ENCODE results near the gene BRD3. TPM values are rescaled to one million over a fixed set of nuclear protein-coding genes. Genes with fewer than 3 reads are reported as not detected.
A peak's percentile ranks its signal among the peaks of the same experiment; 100 is the strongest.
"Not testable (repeated sequence)": the region's sequence is repeated elsewhere in the genome, so short reads cannot be mapped to it uniquely, and the experiment has no call there.

BRD3 gene
- 10 to 100 TPM; 42.1 to 45.2 TPM for total RNA-seq

DNA sequence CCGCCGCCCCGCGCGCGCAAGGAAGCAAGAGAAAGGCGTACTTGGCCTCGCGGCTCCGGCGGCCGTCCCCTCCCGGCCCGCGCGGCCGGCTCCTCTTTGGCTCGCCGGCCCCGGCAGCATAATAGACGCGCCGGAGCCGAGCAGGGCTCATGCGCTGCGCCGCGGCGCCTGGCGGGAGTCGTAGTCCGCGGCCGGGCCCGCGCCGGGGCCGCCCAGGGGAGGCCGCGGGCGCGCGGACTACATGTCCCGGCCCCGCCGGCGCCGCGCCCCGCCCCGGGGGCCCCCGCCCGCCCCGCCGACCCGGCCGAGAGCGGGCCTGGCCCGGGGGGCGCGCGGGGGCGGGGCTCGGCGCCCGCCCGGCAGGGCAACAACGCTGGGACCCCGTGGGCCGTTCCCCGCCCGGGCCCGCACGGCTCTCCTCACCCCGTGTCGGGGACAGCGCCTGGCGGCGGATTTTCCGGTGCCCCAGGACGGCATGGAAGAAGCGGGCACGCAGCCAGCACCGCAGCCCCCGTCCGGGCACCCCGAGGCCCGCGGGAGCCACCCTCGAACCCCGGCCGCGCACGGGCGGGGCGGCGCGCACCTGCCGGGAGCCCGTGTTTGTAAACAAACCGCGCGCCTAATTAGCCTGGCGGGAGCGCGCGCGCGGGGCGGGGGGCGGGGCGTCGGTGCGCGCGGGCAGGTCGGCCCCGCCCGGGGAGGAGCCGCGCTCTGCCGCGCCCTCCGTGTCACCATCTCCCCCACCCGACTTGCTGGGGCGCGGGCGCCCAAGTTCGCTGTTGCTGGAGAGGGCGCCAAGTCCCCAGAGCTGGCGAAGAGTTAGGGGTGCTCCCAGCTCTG lies at the start of gene BRD3:
Gene BRD3, minus strand, starts transcription at position 123 of the 840 bp plus-strand sequence. CDS start 14,549 bp downstream, outside the sequence.
- Mint-ChIP-seq H3K27ac (peak within 1 kb of the TSS; percentile 93), H3K36me3 (ENCODE audit: low read depth) (peaks cover 4% of the 10 kb centered on the region), H3K9me3 (ENCODE audit: insufficient read depth) (no peaks in the 10 kb centered on the region), H3K4me3 (peak within 1 kb of the TSS; percentile 93), H3K27me3 (ENCODE audit: low read depth) (peaks cover 20% of the 10 kb centered on the region), H3K4me1 (ENCODE audit: low read depth) (peaks cover 30% of the 10 kb centered on the region)
- DNase-seq = peak; percentile 84
- ChIA-PET CTCF (no interaction called here), POLR2A (interaction anchor here (1.0 kb wide), 1 partner anchor 26 kb away, joined by 3 read pairs; no protein-coding TSS in a partner anchor)
- peak; percentile 85 for ATAC-seq

DNA sequence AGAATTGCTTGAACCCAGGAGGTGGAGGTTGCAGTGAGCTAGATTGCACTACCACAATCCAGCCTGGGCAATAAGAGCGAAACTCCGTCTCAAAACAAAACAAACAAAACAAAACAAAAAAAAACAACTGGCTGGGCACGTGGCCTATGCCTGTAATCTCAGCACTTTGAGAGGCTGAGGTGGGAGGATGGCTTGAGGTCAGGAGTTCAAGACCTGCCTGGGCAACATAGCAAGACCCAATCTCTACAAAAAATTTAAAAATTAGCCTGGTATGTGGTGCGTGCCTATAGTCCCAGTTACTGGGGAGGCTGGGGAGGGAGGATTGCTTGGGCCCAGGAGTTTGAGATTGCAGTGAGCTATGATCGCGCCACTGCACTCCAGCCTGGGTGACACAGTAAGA lies 44.7 kb upstream of the BRD3 start:
- CTCF ChIA-PET = no interaction called here

GRCh38 chr9:134111064-134111463 lies 43.2 kb upstream of the BRD3 start:
- DNase-seq (no peak), ATAC-seq (no peak)
- Mint-ChIP-seq H3K36me3 (ENCODE audit: low read depth) (no peaks in the 10 kb centered on the region), H3K27me3 (ENCODE audit: low read depth) (no peaks in the 10 kb centered on the region), H3K9me3 (ENCODE audit: insufficient read depth) (no peaks in the 10 kb centered on the region), H3K27ac (no peak overlapping the region), H3K4me3 (no peak overlapping the region), H3K4me1 (ENCODE audit: low read depth) (no peaks in the 10 kb centered on the region)
- ChIA-PET CTCF (no interaction called here), POLR2A (no interaction called here)

More for the DNA sequence above, 44.7 kb upstream of the BRD3 start:
- ATAC-seq = no peak
- Mint-ChIP-seq H3K36me3 (ENCODE audit: low read depth) (no peaks in the 10 kb centered on the region), H3K4me1 (ENCODE audit: low read depth) (no peaks in the 10 kb centered on the region), H3K4me3 (no peak overlapping the region), H3K27ac (no peak overlapping the region), H3K27me3 (ENCODE audit: low read depth) (no peaks in the 10 kb centered on the region), H3K9me3 (ENCODE audit: insufficient read depth) (no peaks in the 10 kb centered on the region)
- POLR2A ChIA-PET = no interaction called here
- no peak for DNase-seq

- Mint-ChIP-seq H3K36me3 (ENCODE audit: low read depth) (no peaks in the 10 kb centered on the region), H3K4me1 (ENCODE audit: low read depth) (peaks cover 3% of the 10 kb centered on the region), H3K27ac (no peak overlapping the region), H3K27me3 (ENCODE audit: low read depth) (no peaks in the 10 kb centered on the region), H3K9me3 (ENCODE audit: insufficient read depth) (no peaks in the 10 kb centered on the region), H3K4me3 (no peak overlapping the region)
- POLR2A ChIA-PET = no interaction called here
- CTCF ChIA-PET = no interaction called here
- DNase-seq = no peak
- ATAC-seq = no peak
These were observed 35.7 kb upstream of the BRD3 start for GRCh38 chr9:134103391-134103998.

DNA sequence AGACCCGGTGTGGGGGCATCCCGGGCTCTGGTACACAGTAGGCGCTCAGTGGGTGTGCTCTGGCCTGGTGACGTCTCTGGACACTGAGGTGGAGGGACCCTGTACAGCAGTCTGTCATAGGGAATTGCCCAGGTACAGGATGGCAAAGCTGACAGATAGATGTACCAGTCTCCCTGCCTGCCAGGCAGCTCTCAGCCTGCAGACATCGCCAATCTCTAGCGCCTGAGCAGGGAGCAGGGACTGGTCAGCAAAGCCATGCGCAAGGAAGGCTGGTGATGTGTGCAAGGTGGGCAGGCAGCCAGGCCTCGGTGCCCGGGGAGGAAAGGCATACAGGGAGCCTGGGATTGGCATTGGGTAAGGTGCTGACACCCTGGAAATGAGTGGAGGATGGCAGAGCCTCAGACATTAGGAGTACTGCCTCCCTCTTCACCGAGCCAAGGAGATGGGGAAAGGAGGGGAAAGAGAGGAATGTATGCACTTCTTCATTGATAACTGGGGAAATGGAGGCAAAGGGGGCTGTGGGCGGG lies 33.9 kb upstream of the BRD3 start:
- no peak for ATAC-seq
- ChIA-PET CTCF (no interaction called here), POLR2A (no interaction called here)
- no peak for DNase-seq
- no peak overlapping the region for H3K27ac Mint-ChIP-seq
- no peaks in the 10 kb centered on the region for H3K36me3 Mint-ChIP-seq (ENCODE audit: low read depth)
- peaks cover 3% of the 10 kb centered on the region for H3K4me1 Mint-ChIP-seq (ENCODE audit: low read depth)
- no peaks in the 10 kb centered on the region for H3K27me3 Mint-ChIP-seq (ENCODE audit: low read depth)
- no peak overlapping the region for H3K4me3 Mint-ChIP-seq
- H3K9me3 Mint-ChIP-seq (ENCODE audit: insufficient read depth) = no peaks in the 10 kb centered on the region

DNA sequence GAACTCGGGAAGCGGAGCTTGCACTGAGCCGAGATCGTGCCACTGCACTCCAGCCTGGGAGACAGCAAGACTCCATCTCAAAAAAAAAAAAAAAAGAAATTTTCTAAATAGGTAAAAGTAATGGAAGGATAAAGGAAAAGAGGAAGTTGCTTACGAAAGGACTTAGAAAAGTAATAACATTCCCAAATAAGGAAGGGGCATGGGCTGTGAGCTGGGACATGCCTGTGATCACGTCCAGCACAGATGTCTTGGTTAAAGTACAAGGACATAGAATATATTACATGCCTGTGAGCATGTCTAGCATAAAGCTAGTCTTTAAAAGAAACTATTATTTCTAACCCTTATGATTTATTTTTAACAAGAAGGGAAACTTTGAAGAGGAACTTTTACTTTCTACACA lies 33.3 kb upstream of the BRD3 start:
- POLR2A ChIA-PET; CTCF ChIA-PET; H3K27me3 Mint-ChIP-seq (ENCODE audit: low read depth); DNase-seq; H3K9me3 Mint-ChIP-seq (ENCODE audit: insufficient read depth); H3K36me3 Mint-ChIP-seq (ENCODE audit: low read depth); H3K4me1 Mint-ChIP-seq (ENCODE audit: low read depth); ATAC-seq; H3K4me3 Mint-ChIP-seq; H3K27ac Mint-ChIP-seq: not testable (repeated sequence)

DNA sequence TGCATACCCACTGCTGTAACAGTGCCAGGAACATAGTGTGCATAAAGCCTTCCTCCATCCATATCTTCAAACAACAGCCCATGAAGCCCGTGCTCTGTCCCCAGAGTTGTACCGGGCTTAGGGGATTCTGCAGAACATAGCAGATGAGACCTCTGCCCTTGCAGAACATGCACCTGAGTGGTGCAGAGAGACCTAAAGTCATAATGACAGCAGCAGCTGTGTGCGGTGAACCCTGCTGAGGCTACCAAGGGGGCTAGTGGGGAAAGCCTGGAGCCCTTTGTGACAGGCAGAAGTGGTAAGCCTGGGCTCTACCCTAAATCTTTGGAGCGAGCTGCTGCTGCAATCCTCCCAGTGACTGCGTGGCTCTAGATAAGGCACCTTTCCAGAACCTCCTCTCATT lies 32.2 kb upstream of the BRD3 start:
- ATAC-seq (no peak), DNase-seq (no peak)
- no peak overlapping the region for H3K4me3 Mint-ChIP-seq
- peaks cover 3% of the 10 kb centered on the region for H3K4me1 Mint-ChIP-seq (ENCODE audit: low read depth)
- H3K27me3 Mint-ChIP-seq (ENCODE audit: low read depth) = no peaks in the 10 kb centered on the region
- H3K36me3 Mint-ChIP-seq (ENCODE audit: low read depth) = no peaks in the 10 kb centered on the region
- no peaks in the 10 kb centered on the region for H3K9me3 Mint-ChIP-seq (ENCODE audit: insufficient read depth)
- POLR2A ChIA-PET = no interaction called here
- CTCF ChIA-PET = interaction anchor here (1.2 kb wide), 1 partner anchor 106 kb away, joined by 4 read pairs; no protein-coding TSS in a partner anchor
- no peak overlapping the region for H3K27ac Mint-ChIP-seq

- Mint-ChIP-seq H3K4me3 (no peak overlapping the region), H3K36me3 (ENCODE audit: low read depth) (no peaks in the 10 kb centered on the region), H3K27ac (no peak overlapping the region), H3K27me3 (ENCODE audit: low read depth) (peaks cover 1% of the 10 kb centered on the region), H3K4me1 (ENCODE audit: low read depth) (peaks cover 3% of the 10 kb centered on the region), H3K9me3 (ENCODE audit: insufficient read depth) (no peaks in the 10 kb centered on the region)
- ATAC-seq (peak; percentile 88), DNase-seq (peak; percentile 71)
- ChIA-PET CTCF (interaction anchor here (1.0 to 1.5 kb wide), 6 partner anchors 38 to 316 kb away, joined by 3 to 5 read pairs (median 4); no protein-coding TSS in a partner anchor), POLR2A (no interaction called here)
These were observed 31.4 kb upstream of the BRD3 start for GRCh38 chr9:134099123-134099761.

- no peaks in the 10 kb centered on the region for H3K36me3 Mint-ChIP-seq (ENCODE audit: low read depth)
- no peaks in the 10 kb centered on the region for H3K9me3 Mint-ChIP-seq (ENCODE audit: insufficient read depth)
- no peak for ATAC-seq
- H3K4me3 Mint-ChIP-seq = no peak overlapping the region
- no peak for DNase-seq
- POLR2A ChIA-PET = no interaction called here
- peaks cover 15% of the 10 kb centered on the region for H3K27me3 Mint-ChIP-seq (ENCODE audit: low read depth)
- H3K4me1 Mint-ChIP-seq (ENCODE audit: low read depth) = no peaks in the 10 kb centered on the region
- CTCF ChIA-PET = no interaction called here
- no peak overlapping the region for H3K27ac Mint-ChIP-seq
These were observed 22.1 kb upstream of the BRD3 start for GRCh38 chr9:134089972-134090371.

- H3K4me1 Mint-ChIP-seq (ENCODE audit: low read depth) = no peaks in the 10 kb centered on the region
- DNase-seq (no peak), ATAC-seq (no peak)
- CTCF ChIA-PET = no interaction called here
- H3K4me3 Mint-ChIP-seq = no peak overlapping the region
- no peaks in the 10 kb centered on the region for H3K9me3 Mint-ChIP-seq (ENCODE audit: insufficient read depth)
- no peak overlapping the region for H3K27ac Mint-ChIP-seq
- POLR2A ChIA-PET = no interaction called here
- peaks cover 9% of the 10 kb centered on the region for H3K27me3 Mint-ChIP-seq (ENCODE audit: low read depth)
- H3K36me3 Mint-ChIP-seq (ENCODE audit: low read depth) = no peaks in the 10 kb centered on the region
These were observed 20.4 kb upstream of the BRD3 start for GRCh38 chr9:134088063-134088725.

GRCh38 chr9:134085674-134086073 lies 17.8 kb upstream of the BRD3 start:
- Mint-ChIP-seq H3K27me3 (ENCODE audit: low read depth) (peaks cover 2% of the 10 kb centered on the region), H3K27ac (no peak overlapping the region), H3K36me3 (ENCODE audit: low read depth) (no peaks in the 10 kb centered on the region), H3K4me1 (ENCODE audit: low read depth) (no peaks in the 10 kb centered on the region), H3K9me3 (ENCODE audit: insufficient read depth) (no peaks in the 10 kb centered on the region), H3K4me3 (no peak overlapping the region)
- ATAC-seq (no peak), DNase-seq (no peak)
- CTCF ChIA-PET = no interaction called here
- POLR2A ChIA-PET = no interaction called here

DNA sequence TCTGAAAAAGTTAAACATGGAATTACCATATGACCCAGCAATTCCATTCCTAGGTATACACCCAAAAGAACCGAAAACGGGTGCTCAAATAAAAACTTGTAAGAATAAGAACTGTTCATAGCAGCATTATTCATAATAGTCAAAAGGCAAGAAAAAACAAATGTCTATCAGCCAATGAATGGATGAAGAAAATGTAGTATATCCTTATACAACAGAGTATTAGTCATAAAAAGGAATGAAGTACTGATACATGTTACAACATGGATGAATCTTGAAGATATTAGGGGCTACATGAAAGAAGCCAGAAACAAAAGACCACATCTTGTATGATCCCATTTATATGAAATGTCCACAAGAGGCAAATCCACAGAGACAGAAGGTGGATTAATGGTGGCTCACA lies 15.6 kb upstream of the BRD3 start:
- H3K27ac Mint-ChIP-seq = no peak overlapping the region
- ChIA-PET POLR2A (no interaction called here), CTCF (no interaction called here)
- H3K4me3 Mint-ChIP-seq = no peak overlapping the region
- no peak for DNase-seq
- no peaks in the 10 kb centered on the region for H3K9me3 Mint-ChIP-seq (ENCODE audit: insufficient read depth)
- H3K4me1 Mint-ChIP-seq (ENCODE audit: low read depth) = no peaks in the 10 kb centered on the region
- H3K27me3 Mint-ChIP-seq (ENCODE audit: low read depth) = peaks cover 2% of the 10 kb centered on the region
- ATAC-seq = no peak
- no peaks in the 10 kb centered on the region for H3K36me3 Mint-ChIP-seq (ENCODE audit: low read depth)
